HG03135 (cell line): ENCODE measurements around the gene SIAH1.
A peak's percentile ranks its signal among the peaks of the same experiment; 100 is the strongest.
"Not testable (repeated sequence)": the region's sequence is repeated elsewhere in the genome, so short reads cannot be mapped to it uniquely, and the experiment has no call there.

Experiments used
- ATAC-seq: cut with Tn5 transposase; IDR thresholded peaks from one replicate; pipeline ENCODE4 v1.9.1; 2021; ENCODE audit warnings: mild to moderate bottlenecking, moderate library complexity; ENCODE audit not compliant: unreplicated experiment

SIAH1 gene

GRCh38 chr16:48367441-48368049 is 17.7 kb downstream of the SIAH1 start:
- ATAC-seq: no peak

- ATAC-seq: peak; percentile 60
These were observed 18.8 kb downstream of the SIAH1 start for GRCh38 chr16:48366165-48367093.

GRCh38 chr16:48365601-48366164 is 19.5 kb downstream of the SIAH1 start:
- ATAC-seq: peak; percentile 90

- ATAC-seq: no peak
These were observed 20.1 kb downstream of the SIAH1 start for GRCh38 chr16:48365025-48365600.

GRCh38 chr16:48361540-48362144 is 23.6 kb downstream of the SIAH1 start:
- ATAC-seq: no peak

GRCh38 chr16:48361012-48361411 is 24.2 kb downstream of the SIAH1 start:
- no peak for ATAC-seq

- no peak for ATAC-seq
These were observed 25.2 kb downstream of the SIAH1 start for GRCh38 chr16:48359983-48360382.

GRCh38 chr16:48358419-48358818 is 26.8 kb downstream of the SIAH1 start:
- no peak for ATAC-seq

- ATAC-seq: no peak
These were observed 28.4 kb downstream of the SIAH1 start for GRCh38 chr16:48356633-48357376.

- no peak for ATAC-seq
These were observed 30.0 kb downstream of the SIAH1 start for GRCh38 chr16:48354877-48355855.

- ATAC-seq: not testable (repeated sequence)
These were observed 30.8 kb downstream of the SIAH1 start for GRCh38 chr16:48354385-48354784.

GRCh38 chr16:48353565-48354163 is 31.5 kb downstream of the SIAH1 start:
- ATAC-seq: peak; percentile 83

- ATAC-seq: no peak
These were observed 32.4 kb downstream of the SIAH1 start for GRCh38 chr16:48352648-48353390.

- no peak for ATAC-seq
These were observed 34.5 kb downstream of the SIAH1 start for GRCh38 chr16:48350736-48351135.

- no peak for ATAC-seq
These were observed 37.2 kb downstream of the SIAH1 start for GRCh38 chr16:48347980-48348379.

GRCh38 chr16:48347191-48347865 is 37.9 kb downstream of the SIAH1 start:
- no peak for ATAC-seq

- no peak for ATAC-seq
These were observed 42.6 kb downstream of the SIAH1 start for GRCh38 chr16:48342591-48342990.

GRCh38 chr16:48340054-48340453 is 45.2 kb downstream of the SIAH1 start:
- no peak for ATAC-seq
